ENCODE data around the gene HIPK1.

Gene HIPK1

GRCh38 chr1:113913312-113913668 lies 15.8 kb upstream of the HIPK1 start:
- ATAC-seq (ENCODE audit: low read depth) (no peak), DNase-seq (ENCODE audit: low spot score) (no peak)
- peaks cover 55% of the 10 kb centered on the region for H3K36me3 ChIP-seq (ENCODE audit: low read depth)
- H3K4me1 ChIP-seq (ENCODE audit: insufficient read depth, poor library complexity, severe bottlenecking), result no peaks in the 10 kb centered on the region
- H3K4me3 ChIP-seq (ENCODE audit: severe bottlenecking), result no peak overlapping the region
- no peaks in the 10 kb centered on the region for H3K27me3 ChIP-seq (ENCODE audit: insufficient read depth, poor library complexity, severe bottlenecking)
- TF ChIP-seq CTCF (IDR thresholded peaks at IDR 0.05; ENCODE audit: poor library complexity, severe bottlenecking), result no peak
- no peaks in the 10 kb centered on the region for H3K9me3 ChIP-seq (ENCODE audit: severe bottlenecking)
- H3K27ac ChIP-seq (ENCODE audit: poor library complexity, severe bottlenecking), result no peak overlapping the region

- no peaks in the 10 kb centered on the region for H3K9me3 ChIP-seq (ENCODE audit: severe bottlenecking)
- H3K27ac ChIP-seq (ENCODE audit: poor library complexity, severe bottlenecking), result no peak overlapping the region
- peaks cover 47% of the 10 kb centered on the region for H3K36me3 ChIP-seq (ENCODE audit: low read depth)
- no peak overlapping the region for H3K4me3 ChIP-seq (ENCODE audit: severe bottlenecking)
- DNase-seq (ENCODE audit: low spot score) (no peak), ATAC-seq (ENCODE audit: low read depth) (no peak)
- H3K4me1 ChIP-seq (ENCODE audit: insufficient read depth, poor library complexity, severe bottlenecking), result no peaks in the 10 kb centered on the region
- no peaks in the 10 kb centered on the region for H3K27me3 ChIP-seq (ENCODE audit: insufficient read depth, poor library complexity, severe bottlenecking)
- no peak for TF ChIP-seq CTCF (IDR thresholded peaks at IDR 0.05; ENCODE audit: poor library complexity, severe bottlenecking)
Observed at GRCh38 chr1:113913887-113914664, 15.0 kb upstream of the HIPK1 start.

- Histone ChIP-seq H3K4me1 (ENCODE audit: insufficient read depth, poor library complexity, severe bottlenecking) (no peaks in the 10 kb centered on the region), H3K27me3 (ENCODE audit: insufficient read depth, poor library complexity, severe bottlenecking) (no peaks in the 10 kb centered on the region), H3K36me3 (ENCODE audit: low read depth) (peaks cover 18% of the 10 kb centered on the region), H3K27ac (ENCODE audit: poor library complexity, severe bottlenecking) (no peak overlapping the region), H3K9me3 (ENCODE audit: severe bottlenecking) (no peaks in the 10 kb centered on the region), H3K4me3 (ENCODE audit: severe bottlenecking) (no peak overlapping the region)
- TF ChIP-seq CTCF (IDR thresholded peaks at IDR 0.05; ENCODE audit: poor library complexity, severe bottlenecking), result no peak
- peak; percentile 17; the same call in 1 of the 3 replicates for ATAC-seq (ENCODE audit: low read depth)
- DNase-seq (ENCODE audit: low spot score), result no peak
Observed at GRCh38 chr1:113916974-113917373, 12.2 kb upstream of the HIPK1 start.

- Histone ChIP-seq H3K27ac (ENCODE audit: poor library complexity, severe bottlenecking) (no peak overlapping the region), H3K4me3 (ENCODE audit: severe bottlenecking) (no peak overlapping the region), H3K4me1 (ENCODE audit: insufficient read depth, poor library complexity, severe bottlenecking) (no peaks in the 10 kb centered on the region), H3K36me3 (ENCODE audit: low read depth) (peaks cover 12% of the 10 kb centered on the region), H3K27me3 (ENCODE audit: insufficient read depth, poor library complexity, severe bottlenecking) (no peaks in the 10 kb centered on the region), H3K9me3 (ENCODE audit: severe bottlenecking) (no peaks in the 10 kb centered on the region)
- DNase-seq (ENCODE audit: low spot score), result no peak
- ATAC-seq (ENCODE audit: low read depth), result peak; percentile 95
- TF ChIP-seq CTCF (IDR thresholded peaks at IDR 0.05; ENCODE audit: poor library complexity, severe bottlenecking), result no peak
Observed at GRCh38 chr1:113917400-113918082, 11.6 kb upstream of the HIPK1 start.

GRCh38 chr1:113918243-113918642 lies 10.9 kb upstream of the HIPK1 start:
- ATAC-seq (ENCODE audit: low read depth) (no peak), DNase-seq (ENCODE audit: low spot score) (no peak)
- no peaks in the 10 kb centered on the region for H3K27me3 ChIP-seq (ENCODE audit: insufficient read depth, poor library complexity, severe bottlenecking)
- H3K27ac ChIP-seq (ENCODE audit: poor library complexity, severe bottlenecking), result no peak overlapping the region
- H3K4me3 ChIP-seq (ENCODE audit: severe bottlenecking), result no peak overlapping the region
- no peaks in the 10 kb centered on the region for H3K4me1 ChIP-seq (ENCODE audit: insufficient read depth, poor library complexity, severe bottlenecking)
- no peak for TF ChIP-seq CTCF (IDR thresholded peaks at IDR 0.05; ENCODE audit: poor library complexity, severe bottlenecking)
- H3K9me3 ChIP-seq (ENCODE audit: severe bottlenecking), result no peaks in the 10 kb centered on the region
- peaks cover 6% of the 10 kb centered on the region for H3K36me3 ChIP-seq (ENCODE audit: low read depth)
